Neutrophil (primary cell): ENCODE measurements around the gene HHATL.

Source experiments
- H3K27ac ChIP-seq: fragments of 200-600 bp; sonication (generic); 2 replicates; pipeline ENCODE4 v1.5.1; 2016; ENCODE audit warnings: mild to moderate bottlenecking, moderate library complexity
- H3K27me3 ChIP-seq: fragments of 200-600 bp; sonication (generic); 2 replicates; pipeline ENCODE4 v1.6.0; 2016; ENCODE audit warnings: mild to moderate bottlenecking
- H3K36me3 ChIP-seq: fragments of 200-600 bp; sonication (generic); 2 replicates; pipeline ENCODE4 v1.5.1; 2017
- H3K4me1 ChIP-seq, 2 experiments: fragments of 200-600 bp in 1 of 2; sonication (generic) in 1 of 2; 1 replicate in 1 of 2; 2 replicates in 1 of 2; pipeline versions ENCODE4 v1.5.1 to v1.6.1; 2013 to 2016; ENCODE audit warnings: low read depth in 1 of 2, low read length in 1 of 2, mild to moderate bottlenecking in 1 of 2, moderate library complexity in 1 of 2; ENCODE audit not compliant: control insufficient read depth in 1 of 2, insufficient read depth in 1 of 2
- H3K4me3 ChIP-seq, 2 experiments: fragments of 200-600 bp in 1 of 2; sonication (generic) in 1 of 2; 1 replicate in 1 of 2; 2 replicates in 1 of 2; pipeline ENCODE4 v1.5.1; 2013 to 2016; ENCODE audit warnings: low read depth in 1 of 2, low read length in 1 of 2, mild to moderate bottlenecking in 1 of 2, moderate library complexity in 1 of 2
- H3K9me3 ChIP-seq: fragments of 200-600 bp; sonication (generic); 2 replicates; pipeline ENCODE4 v1.5.1; 2016
- CTCF ChIP-seq: fragments of 200-600 bp; sonication (generic); IDR thresholded peaks from 2 replicates; pipeline ENCODE4 v1.5.1; 2016; ENCODE audit warnings: antibody characterized with exemption

The HHATL gene

GRCh38 chr3:42747581-42747980, 45.0 kb upstream of the HHATL start:
- Histone ChIP-seq H3K27me3 (no peaks in the 10 kb centered on the region), H3K36me3 (no peaks in the 10 kb centered on the region), H3K27ac (no peak overlapping the region), H3K9me3 (no peaks in the 10 kb centered on the region), H3K4me1 (peaks cover 6 to 13% of the 10 kb centered on the region in 2 experiments), H3K4me3 (no peak overlapping the region)
- TF ChIP-seq CTCF: no peak

DNA sequence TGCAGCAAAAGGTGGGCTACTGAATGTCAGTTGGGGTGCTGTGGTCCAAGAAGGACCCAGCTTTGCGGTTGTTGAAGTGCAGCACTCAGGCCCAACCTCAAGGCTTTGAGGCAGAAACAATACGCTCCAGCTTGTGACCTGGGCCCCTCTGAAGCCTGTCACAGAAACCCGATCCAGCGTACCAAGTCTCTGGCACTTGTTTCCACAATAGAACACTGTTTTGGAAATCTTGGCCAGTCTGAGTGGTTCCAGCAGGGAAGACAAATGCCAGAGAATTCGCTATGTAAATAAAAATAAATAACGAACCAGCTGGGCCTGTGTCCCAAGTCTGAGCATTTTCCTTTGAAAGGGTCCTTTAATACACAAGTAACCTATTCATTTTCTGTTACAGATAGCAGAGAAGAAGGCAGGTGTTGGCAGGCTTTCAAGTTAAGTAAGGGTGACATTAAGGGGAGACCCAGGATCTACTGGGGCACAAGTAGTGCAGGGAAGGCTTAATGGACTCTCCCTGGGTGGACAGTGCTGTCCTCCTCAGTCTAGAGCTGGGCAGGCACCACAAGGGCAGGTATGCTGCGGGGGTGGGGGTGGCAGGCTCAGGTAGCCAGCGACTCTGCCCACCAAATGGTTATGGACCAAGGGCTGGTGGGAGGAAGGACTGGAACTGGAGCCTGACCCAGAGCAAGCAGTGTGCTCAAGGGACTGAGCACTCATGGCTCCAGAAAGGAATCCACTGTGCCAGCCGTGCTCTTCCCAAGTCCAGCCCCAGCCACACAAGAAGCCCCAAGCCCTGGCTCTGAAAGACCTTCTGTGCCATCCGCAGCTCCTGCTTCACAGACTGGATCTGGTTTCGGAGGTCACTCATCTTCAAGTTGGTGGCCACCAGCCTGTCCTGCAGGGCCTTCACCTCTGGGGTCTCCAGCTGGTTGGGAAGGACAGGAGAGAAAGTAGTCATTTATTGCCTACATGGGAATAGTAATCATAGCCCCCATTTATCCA, 44.2 kb upstream of the HHATL start:
- Histone ChIP-seq H3K4me1 (peaks cover 6 to 13% of the 10 kb centered on the region in 2 experiments), H3K27ac (no peak overlapping the region), H3K9me3 (no peaks in the 10 kb centered on the region), H3K4me3 (no peak overlapping the region), H3K27me3 (no peaks in the 10 kb centered on the region), H3K36me3 (no peaks in the 10 kb centered on the region)
- no peak for TF ChIP-seq CTCF

GRCh38 chr3:42745776-42746454, 43.3 kb upstream of the HHATL start:
- H3K4me3 ChIP-seq: no peak overlapping the region
- H3K36me3 ChIP-seq: no peaks in the 10 kb centered on the region
- H3K27me3 ChIP-seq: no peaks in the 10 kb centered on the region
- no peaks in the 10 kb centered on the region for H3K9me3 ChIP-seq
- peaks cover 6 to 13% of the 10 kb centered on the region in 2 experiments for H3K4me1 ChIP-seq
- no peak for TF ChIP-seq CTCF
- peak overlapping the region; percentile 9 for H3K27ac ChIP-seq

DNA sequence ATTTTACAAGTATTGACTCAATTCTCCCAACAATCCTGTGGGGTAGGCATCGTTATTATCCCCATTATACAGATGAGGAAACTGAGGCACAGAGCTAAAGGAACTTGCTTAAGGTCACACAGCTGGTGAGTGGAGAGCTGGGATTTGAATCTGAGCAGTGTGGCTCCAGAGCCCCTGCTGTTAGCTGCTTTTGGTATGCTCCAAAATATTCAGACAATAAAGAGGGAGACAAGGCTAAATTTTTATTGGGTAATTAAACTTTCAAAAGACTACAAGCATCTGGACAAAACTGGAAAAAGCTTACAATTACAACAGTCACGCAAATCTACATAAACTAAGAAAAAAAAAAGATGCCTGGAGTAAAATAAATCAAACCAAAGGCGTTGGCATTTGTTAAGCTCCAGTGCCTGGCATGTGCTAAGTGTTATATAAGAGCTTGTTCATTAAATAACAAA, 42.7 kb upstream of the HHATL start:
- Histone ChIP-seq H3K4me1 (peaks cover 6 to 13% of the 10 kb centered on the region in 2 experiments), H3K27ac (no peak overlapping the region), H3K9me3 (no peaks in the 10 kb centered on the region), H3K4me3 (no peak overlapping the region), H3K36me3 (no peaks in the 10 kb centered on the region), H3K27me3 (no peaks in the 10 kb centered on the region)
- no peak for TF ChIP-seq CTCF

DNA sequence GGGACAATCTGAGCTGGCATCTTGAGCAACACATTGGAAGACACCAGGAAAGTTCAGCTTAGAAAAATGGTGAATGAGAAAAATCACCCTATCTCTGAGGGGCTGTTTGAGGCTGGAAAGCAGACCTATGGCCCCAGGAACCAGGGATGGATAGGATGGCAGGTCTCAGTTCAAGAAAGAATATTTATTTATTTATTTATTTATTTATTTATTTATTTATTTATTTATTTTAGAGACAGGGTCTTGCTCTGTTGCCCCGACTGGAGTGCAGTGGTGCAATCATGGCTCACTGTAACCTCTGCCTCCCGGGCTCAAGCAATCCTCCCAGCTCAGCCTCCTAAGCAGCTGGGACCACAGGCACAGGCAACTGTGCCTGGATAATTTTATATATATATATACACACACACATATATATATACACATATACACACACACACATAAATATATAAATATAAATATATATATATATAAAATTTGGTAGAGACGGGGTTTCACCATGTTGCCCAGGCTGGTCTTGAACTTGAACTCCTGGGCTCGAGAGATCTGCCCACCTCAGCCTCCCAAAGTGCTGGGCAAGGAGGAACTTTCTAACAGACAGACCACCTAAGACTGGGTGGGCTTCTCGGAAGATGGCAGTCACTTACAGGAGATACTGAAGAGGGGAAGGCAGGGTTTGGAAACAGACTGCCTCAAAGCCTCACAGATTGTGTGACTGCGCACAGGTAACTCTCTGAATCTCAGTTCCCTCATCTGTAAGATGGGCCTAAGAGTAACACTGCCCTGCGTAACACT, 40.8 kb upstream of the HHATL start:
- H3K27me3 ChIP-seq: no peaks in the 10 kb centered on the region
- no peak for TF ChIP-seq CTCF
- H3K36me3 ChIP-seq: no peaks in the 10 kb centered on the region
- H3K4me1 ChIP-seq: peaks cover 0 to 5% of the 10 kb centered on the region in 2 experiments
- no peak overlapping the region for H3K4me3 ChIP-seq
- H3K9me3 ChIP-seq: no peaks in the 10 kb centered on the region
- H3K27ac ChIP-seq: peak overlapping the region; percentile 35
